ENCODE data around the gene CAND1.

The CAND1 gene

DNA sequence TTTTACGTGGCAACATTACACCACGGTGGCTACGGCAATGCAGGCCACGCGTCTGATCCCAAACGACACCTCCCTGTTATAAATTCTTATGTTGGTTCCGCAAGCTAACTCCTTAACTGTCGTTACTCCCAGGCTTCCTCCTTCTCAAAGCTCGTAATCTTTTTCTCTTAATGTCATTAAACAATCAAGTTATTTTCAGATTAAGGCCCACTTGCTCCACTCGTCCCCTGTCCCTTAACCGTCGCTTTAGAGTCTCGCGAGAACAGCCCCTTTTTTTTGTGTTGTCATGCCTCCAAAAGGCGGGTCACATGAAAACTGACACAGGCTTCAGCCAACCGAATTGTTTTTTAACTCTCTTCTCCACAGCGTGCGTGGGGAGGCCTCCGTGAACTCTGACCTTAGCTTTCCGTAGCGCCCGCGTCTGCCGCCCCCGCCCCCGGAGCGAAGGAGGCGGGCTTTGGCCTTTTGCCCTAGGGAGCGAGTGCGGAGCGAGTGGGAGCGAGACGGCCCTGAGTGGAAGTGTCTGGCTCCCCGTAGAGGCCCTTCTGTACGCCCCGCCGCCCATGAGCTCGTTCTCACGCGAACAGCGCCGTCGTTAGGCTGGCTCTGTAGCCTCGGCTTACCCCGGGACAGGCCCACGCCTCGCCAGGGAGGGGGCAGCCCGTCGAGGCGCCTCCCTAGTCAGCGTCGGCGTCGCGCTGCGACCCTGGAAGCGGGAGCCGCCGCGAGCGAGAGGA lies at the start of gene CAND1:
Gene CAND1, plus strand, starts transcription at position 463 of the 737 bp plus-strand sequence. CDS start 360 bp downstream, outside the sequence.
- DNase-seq (ENCODE audit: low spot score), result peak; percentile 97

DNA sequence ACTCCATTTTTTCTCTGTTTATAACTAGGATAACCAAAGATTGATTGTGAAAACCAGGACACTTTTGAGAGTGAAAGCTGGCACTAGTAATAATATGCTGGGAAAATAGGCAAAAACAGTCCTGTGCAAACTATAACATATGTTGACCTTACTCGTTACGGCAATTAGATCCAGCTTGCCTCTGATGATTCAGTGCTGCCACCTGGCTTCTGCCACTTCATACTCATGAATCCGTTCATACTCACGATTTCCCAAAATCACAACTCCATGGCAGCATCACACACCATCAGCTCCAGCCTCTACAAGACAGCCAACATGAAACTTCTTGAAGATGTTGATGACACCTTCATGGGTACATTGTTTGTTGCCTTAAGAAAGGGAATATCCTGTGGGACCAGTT lies 49.1 kb upstream of the CAND1 start:
- DNase-seq (ENCODE audit: low spot score), result no peak

- peak; percentile 22 for DNase-seq (ENCODE audit: low spot score)
These were observed 46.9 kb upstream of the CAND1 start for GRCh38 chr12:67222302-67222701.

GRCh38 chr12:67223225-67223624 lies 45.9 kb upstream of the CAND1 start:
- DNase-seq (ENCODE audit: low spot score), result no peak

GRCh38 chr12:67237231-67237630 lies 31.9 kb upstream of the CAND1 start:
- DNase-seq (ENCODE audit: low spot score), result no peak

GRCh38 chr12:67239061-67239460 lies 30.1 kb upstream of the CAND1 start:
- DNase-seq (ENCODE audit: low spot score), result no peak

DNA sequence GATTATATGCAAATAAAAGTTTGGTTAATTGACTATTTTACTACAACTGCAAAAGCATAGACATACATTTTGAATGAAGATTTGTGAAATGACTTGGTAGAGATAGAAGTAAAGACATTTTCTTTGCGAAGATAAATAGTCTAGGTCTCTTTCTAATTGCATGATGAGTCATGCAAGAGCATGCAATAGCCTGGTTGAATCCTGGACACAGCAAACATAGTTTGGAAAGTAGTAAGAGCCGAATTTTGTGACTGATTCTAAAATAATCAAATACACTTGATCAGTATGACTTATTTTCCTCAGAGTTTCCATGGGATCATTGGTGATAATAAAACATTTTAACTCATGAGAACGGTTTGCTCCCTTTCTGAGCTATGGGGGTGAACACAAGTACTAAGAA lies 27.7 kb upstream of the CAND1 start:
- no peak for DNase-seq (ENCODE audit: low spot score)

- no peak for DNase-seq (ENCODE audit: low spot score)
These were observed 25.9 kb upstream of the CAND1 start for GRCh38 chr12:67243260-67243659.

DNA sequence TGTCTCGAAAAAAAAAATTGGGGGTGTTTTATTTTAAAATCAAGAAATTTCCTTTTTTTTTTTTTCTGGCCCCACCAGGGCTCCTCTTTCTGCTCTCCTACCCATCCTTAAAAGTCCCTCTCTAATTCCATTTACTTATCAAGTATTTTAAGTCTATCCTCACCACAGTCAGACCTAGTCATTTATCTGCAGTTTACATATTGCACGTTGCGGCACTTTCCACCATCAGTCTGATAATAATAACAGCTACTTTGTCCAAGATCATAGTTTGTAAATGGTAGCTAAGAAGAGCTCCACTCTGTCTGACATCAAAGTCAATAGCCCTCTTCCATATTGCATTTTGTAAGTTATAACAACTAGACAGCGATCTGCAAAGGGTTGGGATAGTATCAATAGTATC lies 23.6 kb upstream of the CAND1 start:
- DNase-seq (ENCODE audit: low spot score), result no peak

DNA sequence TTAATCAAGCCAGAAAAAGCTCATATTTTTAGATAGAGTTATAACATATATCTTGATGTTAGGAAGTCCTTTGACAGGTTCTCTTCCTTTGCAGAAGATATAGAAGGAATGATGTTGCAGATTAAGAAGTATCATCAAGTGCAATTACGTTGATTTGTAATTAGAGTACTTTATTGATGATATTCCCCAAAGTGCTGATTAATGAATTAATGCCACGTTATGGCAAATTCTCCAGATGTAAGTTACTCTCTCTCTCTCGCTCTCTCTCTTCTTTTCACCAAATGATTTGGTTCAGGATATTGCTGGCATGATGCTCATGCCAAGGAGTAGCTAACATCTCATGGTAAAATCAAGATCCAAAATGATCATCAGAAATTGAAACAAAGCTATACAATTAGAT lies 18.1 kb upstream of the CAND1 start:
- no peak for DNase-seq (ENCODE audit: low spot score)

- DNase-seq (ENCODE audit: low spot score), result no peak
These were observed 14.7 kb upstream of the CAND1 start for GRCh38 chr12:67254372-67255026.

DNA sequence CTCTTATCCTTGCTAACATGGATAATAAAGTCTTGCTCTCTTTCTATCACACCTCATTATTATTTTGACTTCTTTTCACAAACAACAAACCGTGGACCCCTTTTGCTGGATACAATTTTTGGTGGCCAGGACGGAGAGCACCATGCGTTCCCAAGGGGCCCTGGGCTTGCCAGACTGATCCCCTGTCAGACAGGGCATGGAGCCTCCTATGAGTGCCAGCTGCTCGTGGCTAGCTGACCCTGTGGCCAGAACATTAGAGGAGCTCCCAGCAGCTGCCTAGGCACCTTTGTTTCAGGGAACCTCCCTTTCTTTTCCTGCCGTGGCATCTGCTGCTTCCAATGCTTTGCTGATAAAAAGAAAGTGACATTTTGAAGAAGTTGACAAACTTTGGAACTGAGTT lies 12.5 kb upstream of the CAND1 start:
- DNase-seq (ENCODE audit: low spot score), result no peak

DNA sequence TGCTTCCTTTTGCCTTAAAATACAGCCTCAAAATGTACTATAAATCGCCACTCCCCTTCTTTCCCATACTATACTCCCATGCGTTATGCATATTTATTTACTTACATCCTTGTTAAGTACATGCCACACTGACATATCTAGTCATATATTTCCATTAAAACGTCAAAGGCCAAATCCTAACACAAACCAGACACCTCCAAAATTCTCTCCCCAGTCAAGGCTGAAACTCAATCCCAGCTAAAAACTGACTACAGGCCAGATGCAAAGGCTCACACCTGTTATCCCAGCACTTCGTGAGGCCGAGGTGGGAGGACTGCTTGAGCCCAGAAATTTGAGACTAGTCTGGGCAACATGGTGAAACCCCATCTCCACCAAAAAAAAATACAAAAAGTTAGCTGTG lies 5.7 kb upstream of the CAND1 start:
- DNase-seq (ENCODE audit: low spot score), result no peak

DNA sequence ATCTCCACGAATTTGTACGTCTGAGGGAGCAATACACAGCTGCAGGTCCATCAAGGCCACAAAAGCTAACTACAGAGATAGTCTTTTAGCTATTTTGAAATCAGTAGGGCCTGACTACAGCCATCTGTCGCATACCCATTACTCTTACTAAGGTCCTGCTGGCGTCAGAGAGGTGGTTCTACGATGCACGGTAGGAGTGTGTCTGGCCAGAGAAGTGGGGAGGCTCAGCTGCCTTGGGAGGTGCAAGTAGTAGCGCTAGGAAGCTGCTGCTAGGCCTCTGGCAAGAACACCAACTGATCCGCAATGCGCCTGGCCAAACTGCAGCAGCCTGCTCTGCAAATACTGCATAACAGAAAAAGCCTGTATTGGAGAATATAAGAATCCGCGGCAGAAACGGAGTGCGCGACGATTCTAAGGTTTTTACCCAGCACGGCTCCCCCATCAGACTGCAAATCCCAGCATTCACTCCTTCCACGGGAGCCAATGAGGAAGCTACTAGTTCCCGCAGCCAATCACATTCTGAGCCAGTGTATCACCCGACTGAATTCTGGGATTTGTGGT lies 743 bp upstream of the CAND1 start:
- DNase-seq (ENCODE audit: low spot score), result peak; percentile 98

GRCh38 chr12:67269633-67270573 lies 745 bp downstream of the CAND1 start:
- peak; percentile 50 for DNase-seq (ENCODE audit: low spot score)

DNA sequence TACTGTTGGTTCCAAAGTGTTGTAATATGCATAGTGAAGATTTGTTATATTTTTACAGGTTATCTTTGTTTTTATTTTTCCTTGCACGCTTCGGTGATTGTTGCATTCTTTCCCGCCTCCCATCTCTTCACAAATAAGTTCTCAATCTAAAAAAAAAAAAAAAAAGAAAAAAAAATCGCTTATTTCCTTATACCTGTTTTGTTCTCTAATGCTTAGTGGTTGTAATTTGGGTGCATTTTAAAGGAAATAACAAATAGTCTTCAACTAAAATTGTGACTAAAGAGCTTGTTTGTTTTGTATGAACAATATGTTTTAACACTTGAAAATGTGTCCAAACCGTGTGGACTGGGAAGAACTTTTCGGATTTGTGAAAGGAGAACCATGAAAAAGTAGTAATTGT lies 1.5 kb downstream of the CAND1 start:
- DNase-seq (ENCODE audit: low spot score), result no peak

DNA sequence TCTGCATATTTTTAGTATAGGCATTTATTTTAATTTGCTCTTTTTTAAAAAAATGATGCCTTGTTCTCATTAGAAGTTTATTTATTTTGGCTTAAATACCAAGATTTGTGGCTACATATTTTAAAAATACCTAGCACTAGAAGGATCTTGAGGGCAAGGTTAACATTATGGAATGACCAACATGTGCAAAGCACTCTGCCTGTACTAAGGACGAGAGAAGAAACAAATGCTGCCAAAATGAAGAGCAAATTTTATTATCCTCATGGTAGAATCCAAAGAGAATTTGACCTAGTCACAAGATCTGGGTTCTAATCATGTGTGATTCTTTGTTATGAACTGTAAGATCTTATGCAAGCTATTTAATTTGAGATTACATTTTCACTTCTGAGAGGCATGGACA lies 2.8 kb downstream of the CAND1 start:
- no peak for DNase-seq (ENCODE audit: low spot score)

GRCh38 chr12:67274186-67274585 lies 5.0 kb downstream of the CAND1 start:
- DNase-seq (ENCODE audit: low spot score), result no peak

DNA sequence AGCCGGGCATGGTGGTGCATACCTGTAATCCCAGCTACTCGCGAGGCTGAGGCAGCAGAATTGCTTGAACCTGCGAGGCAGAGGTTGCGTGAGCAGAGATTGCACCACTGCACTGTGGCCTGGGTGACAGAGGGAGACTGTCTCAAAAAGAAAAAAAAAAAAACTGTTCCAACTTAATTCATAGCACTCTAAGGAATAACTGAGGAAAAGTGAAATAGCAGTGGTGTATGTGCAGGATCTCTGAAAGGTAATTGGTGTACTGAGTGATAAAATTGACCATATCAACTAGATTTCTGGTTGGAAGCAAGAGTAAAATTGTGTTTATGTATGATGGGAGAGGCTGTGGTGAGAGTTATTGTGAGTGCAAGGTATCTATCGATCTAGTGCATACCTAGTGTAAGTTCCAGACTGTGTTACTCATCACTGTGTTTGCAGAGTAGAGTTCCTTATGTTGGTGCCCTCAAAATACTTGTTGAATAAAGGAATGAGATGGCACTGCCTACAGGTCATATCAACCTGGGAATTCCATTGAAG lies 6.3 kb downstream of the CAND1 start:
- DNase-seq (ENCODE audit: low spot score), result no peak

- DNase-seq (ENCODE audit: low spot score), result no peak
These were observed 7.3 kb downstream of the CAND1 start for GRCh38 chr12:67276421-67276820.

DNA sequence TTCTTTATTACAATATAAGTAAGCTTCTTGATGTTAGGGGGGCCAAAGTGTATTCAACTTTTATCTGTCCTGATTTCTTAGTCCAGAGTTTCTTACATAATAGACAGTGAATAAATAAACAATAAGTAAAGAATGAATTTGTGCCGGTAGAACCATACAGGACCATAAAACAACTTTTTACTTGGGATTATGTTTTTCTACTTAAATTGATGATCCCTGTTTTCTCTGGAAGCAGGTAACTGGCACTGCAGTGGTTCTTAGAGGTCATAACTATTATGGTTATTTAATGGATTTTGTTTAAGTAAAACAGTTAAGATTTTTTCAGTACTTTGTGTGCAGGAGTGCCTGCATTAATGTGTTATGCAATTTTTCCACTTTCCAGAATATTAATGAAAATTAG lies 10.5 kb downstream of the CAND1 start:
- no peak for DNase-seq (ENCODE audit: low spot score)

DNA sequence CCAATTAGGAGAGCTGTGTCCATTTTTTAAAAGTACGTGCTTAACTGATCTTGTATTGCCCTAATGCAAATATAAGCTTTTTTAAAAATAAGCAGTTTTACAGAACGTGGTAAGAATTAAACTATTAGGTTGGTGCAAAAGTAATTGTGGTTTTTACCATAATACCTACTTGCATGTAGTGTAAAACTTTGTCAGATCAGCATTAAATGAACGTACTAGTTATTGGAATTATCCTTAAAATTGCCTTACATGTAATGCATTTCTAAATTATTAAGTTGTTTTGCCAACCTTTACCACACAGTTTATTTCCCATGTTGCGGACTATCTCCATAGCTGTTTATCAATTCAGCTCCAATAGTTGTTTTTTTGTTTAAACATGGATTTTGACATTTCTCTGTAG lies 10.9 kb downstream of the CAND1 start:
- no peak for DNase-seq (ENCODE audit: low spot score)
